Upper lobe of left lung (tissue), 4 donors: ENCODE data around the gene ST3GAL2.

Source experiments
- CTCF ChIP-seq, 6 experiments: fragments of 450-650 bp in 4 of 6; fragments of 200-600 bp in 2 of 6; sonication (generic) in 2 of 6; IDR thresholded peaks; one replicate each; pipeline ENCODE4 v1.5.1; 2016 to 2019; ENCODE audit warnings: antibody characterized with exemption in 6 of 6
- POLR2A ChIP-seq, 4 donors: fragments of 450-650 bp; IDR thresholded peaks; one replicate each; pipeline ENCODE4 v1.5.1; 2016 to 2017; ENCODE audit warnings: antibody characterized with exemption in 4 of 4, mild to moderate bottlenecking in 2 of 4

GRCh38 chr16:70390774-70391173, 48.1 kb downstream of the ST3GAL2 start:
- no peak for TF ChIP-seq POLR2A (IDR thresholded peaks at IDR 0.05)
- no peak for TF ChIP-seq CTCF (IDR thresholded peaks at IDR 0.05)
